Chondrocyte (in vitro differentiated cells): ENCODE results near the gene TYROBP. TPM values are rescaled to one million over a fixed set of nuclear protein-coding genes. Genes with fewer than 3 reads are reported as not detected.

Experiments used
- DNase-seq: peaks from one replicate; pipeline ENCODE4 v3.0.0; 2021; ENCODE audit warnings: mixed read lengths, low spot score
- H3K27ac Mint-ChIP-seq: one replicate; pipeline ENCODE4 v1.8.0; 2021; ENCODE audit warnings: mild to moderate bottlenecking, moderate library complexity, mixed read lengths; ENCODE audit not compliant: unreplicated experiment
- H3K27me3 Mint-ChIP-seq: 2 replicates; pipeline ENCODE4 v1.8.0; 2021; ENCODE audit warnings: low read depth, mixed read lengths
- H3K36me3 Mint-ChIP-seq: 2 replicates; pipeline ENCODE4 v1.8.0; 2021; ENCODE audit warnings: low read depth, mixed read lengths
- H3K4me1 Mint-ChIP-seq: 2 replicates; pipeline ENCODE4 v1.8.0; 2021; ENCODE audit warnings: low read depth, mild to moderate bottlenecking, mixed read lengths
- H3K4me3 Mint-ChIP-seq: one replicate; pipeline ENCODE4 v1.8.0; 2021; ENCODE audit warnings: mild to moderate bottlenecking, moderate library complexity, mixed read lengths; ENCODE audit not compliant: unreplicated experiment
- H3K9me3 Mint-ChIP-seq: 2 replicates; pipeline ENCODE4 v1.8.0; 2021; ENCODE audit warnings: low read depth, mixed read lengths
- CTCF ChIP-seq: fragments of 200-600 bp; sonication (generic); IDR thresholded peaks from 2 replicates; pipeline ENCODE4 v1.5.0; 2021; ENCODE audit warnings: antibody characterized with exemption, mild to moderate bottlenecking, moderate library complexity
- total RNA-seq: library from RNA; stranded (reverse); gene quantifications from 3 replicates; pipeline ENCODE4 v1.2.1, GENCODE V29; 2021

Gene TYROBP
- total RNA-seq, 1 donor from 2014 or later = not detected

DNA sequence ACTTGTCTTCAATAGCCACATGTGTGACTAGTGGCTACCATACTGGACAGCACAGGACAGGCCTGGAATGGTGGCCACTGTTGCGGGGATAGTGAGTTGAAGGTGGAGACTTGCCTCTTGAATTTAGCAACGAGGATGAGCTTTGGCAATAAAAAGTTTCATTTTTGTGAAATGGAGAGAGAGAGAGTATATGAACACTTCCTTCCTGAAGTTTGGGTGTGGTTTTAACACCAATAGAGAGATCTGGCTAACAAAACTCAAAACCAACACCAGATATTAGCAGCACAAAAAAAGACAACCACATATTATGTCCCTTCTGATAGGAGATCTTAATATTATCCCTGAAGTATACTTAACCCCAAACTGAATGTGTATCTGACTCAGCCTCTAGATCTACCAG lies 21.8 kb upstream of the TYROBP start:
- H3K9me3 Mint-ChIP-seq = peaks cover 6% of the 10 kb centered on the region
- peaks cover 16% of the 10 kb centered on the region for H3K27me3 Mint-ChIP-seq
- H3K36me3 Mint-ChIP-seq = peaks cover 2% of the 10 kb centered on the region
- DNase-seq = no peak
- H3K27ac Mint-ChIP-seq = no peak overlapping the region
- peaks cover 12% of the 10 kb centered on the region for H3K4me1 Mint-ChIP-seq
- H3K4me3 Mint-ChIP-seq = no peak overlapping the region
- TF ChIP-seq CTCF = no peak

DNA sequence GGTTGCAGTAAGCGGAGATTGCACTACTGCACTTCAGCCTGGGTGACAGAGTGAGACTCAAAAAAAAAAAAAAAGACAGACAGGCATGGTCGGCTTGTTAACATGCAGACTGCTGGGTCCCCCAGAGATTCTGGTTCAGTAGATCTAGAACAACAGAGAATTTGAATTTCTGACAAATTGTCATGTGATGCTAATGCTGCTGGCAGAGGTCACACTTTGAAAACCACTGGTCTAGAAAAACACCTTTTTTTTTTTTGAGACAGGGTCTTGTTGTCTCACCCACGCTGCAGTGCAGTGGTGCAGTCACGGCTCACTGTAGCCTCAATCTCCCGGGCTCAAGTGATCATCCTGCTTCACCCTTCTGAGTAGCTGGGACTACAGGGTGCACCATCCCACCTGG lies 20.4 kb upstream of the TYROBP start:
- peaks cover 12% of the 10 kb centered on the region for H3K4me1 Mint-ChIP-seq
- H3K27me3 Mint-ChIP-seq = peaks cover 21% of the 10 kb centered on the region
- no peak overlapping the region for H3K4me3 Mint-ChIP-seq
- peaks cover 2% of the 10 kb centered on the region for H3K36me3 Mint-ChIP-seq
- no peak for TF ChIP-seq CTCF
- peaks cover 6% of the 10 kb centered on the region for H3K9me3 Mint-ChIP-seq
- H3K27ac Mint-ChIP-seq = no peak overlapping the region
- DNase-seq = no peak

DNA sequence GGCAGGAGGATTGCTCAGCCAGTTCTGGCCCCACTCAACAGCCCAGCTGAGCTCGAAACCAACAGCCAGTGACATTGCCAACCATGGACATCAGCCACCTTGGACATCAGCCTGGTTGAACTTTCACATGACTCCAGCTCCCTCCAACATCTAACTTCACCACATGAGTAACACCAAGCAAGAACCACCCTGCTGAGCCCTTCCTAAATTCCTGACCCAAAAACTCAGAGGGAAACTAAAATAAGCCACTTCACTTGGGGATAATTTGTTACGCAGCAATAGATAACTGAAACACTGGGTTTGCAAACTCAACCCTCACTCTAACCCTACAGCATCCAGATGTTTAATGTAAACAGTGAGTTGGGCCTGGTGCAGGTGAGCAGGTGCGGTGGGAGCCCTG lies 17.4 kb upstream of the TYROBP start:
- Mint-ChIP-seq H3K4me1 (no peaks in the 10 kb centered on the region), H3K27me3 (peaks cover 24% of the 10 kb centered on the region), H3K9me3 (peaks cover 6% of the 10 kb centered on the region), H3K36me3 (peaks cover 2% of the 10 kb centered on the region), H3K27ac (no peak overlapping the region), H3K4me3 (no peak overlapping the region)
- TF ChIP-seq CTCF = no peak
- no peak for DNase-seq

DNA sequence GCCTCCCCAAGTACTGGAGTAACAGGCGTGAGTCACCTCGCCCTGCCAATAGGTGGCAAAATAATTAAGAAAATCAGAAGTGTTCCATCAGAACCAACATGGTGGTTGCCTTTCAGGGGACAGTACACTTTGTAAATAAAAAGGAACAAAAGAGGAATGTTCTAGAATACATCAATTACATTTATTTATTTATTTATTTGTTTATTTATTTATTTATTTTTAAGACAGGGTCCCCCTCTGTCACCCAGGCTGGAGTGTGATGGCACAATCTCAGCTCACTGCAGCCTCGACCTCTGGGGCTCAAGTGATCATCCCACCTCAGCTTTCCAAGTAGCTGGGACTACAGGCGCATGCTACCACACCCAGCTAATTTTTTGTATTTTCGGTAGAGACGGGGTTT lies 12.9 kb upstream of the TYROBP start:
- Mint-ChIP-seq H3K4me1 (no peaks in the 10 kb centered on the region), H3K4me3 (no peak overlapping the region), H3K9me3 (peaks cover 6% of the 10 kb centered on the region), H3K27ac (no peak overlapping the region), H3K36me3 (peaks cover 2% of the 10 kb centered on the region), H3K27me3 (peaks cover 20% of the 10 kb centered on the region)
- no peak for DNase-seq
- no peak for TF ChIP-seq CTCF

GRCh38 chr19:35919306-35919705 lies 11.2 kb upstream of the TYROBP start:
- Mint-ChIP-seq H3K4me1 (no peaks in the 10 kb centered on the region), H3K36me3 (no peaks in the 10 kb centered on the region), H3K27me3 (peaks cover 14% of the 10 kb centered on the region), H3K9me3 (no peaks in the 10 kb centered on the region), H3K4me3 (no peak overlapping the region), H3K27ac (no peak overlapping the region)
- DNase-seq = no peak
- no peak for TF ChIP-seq CTCF
